ENCODE results near the gene WNT6.

WNT6 gene

GRCh38 chr2:218893349-218894150 lies 33.9 kb downstream of the WNT6 start:
- DNase-seq (ENCODE audit: low read depth in 2 of 2) = no peak

- DNase-seq (ENCODE audit: low read depth in 2 of 2) = no peak
These were observed 34.7 kb downstream of the WNT6 start for GRCh38 chr2:218894151-218894879.

GRCh38 chr2:218894880-218895157 lies 35.2 kb downstream of the WNT6 start:
- DNase-seq (ENCODE audit: low read depth in 2 of 2) = no peak

- no peak for DNase-seq (ENCODE audit: low read depth in 2 of 2)
These were observed 35.7 kb downstream of the WNT6 start for GRCh38 chr2:218895326-218895725.

DNA sequence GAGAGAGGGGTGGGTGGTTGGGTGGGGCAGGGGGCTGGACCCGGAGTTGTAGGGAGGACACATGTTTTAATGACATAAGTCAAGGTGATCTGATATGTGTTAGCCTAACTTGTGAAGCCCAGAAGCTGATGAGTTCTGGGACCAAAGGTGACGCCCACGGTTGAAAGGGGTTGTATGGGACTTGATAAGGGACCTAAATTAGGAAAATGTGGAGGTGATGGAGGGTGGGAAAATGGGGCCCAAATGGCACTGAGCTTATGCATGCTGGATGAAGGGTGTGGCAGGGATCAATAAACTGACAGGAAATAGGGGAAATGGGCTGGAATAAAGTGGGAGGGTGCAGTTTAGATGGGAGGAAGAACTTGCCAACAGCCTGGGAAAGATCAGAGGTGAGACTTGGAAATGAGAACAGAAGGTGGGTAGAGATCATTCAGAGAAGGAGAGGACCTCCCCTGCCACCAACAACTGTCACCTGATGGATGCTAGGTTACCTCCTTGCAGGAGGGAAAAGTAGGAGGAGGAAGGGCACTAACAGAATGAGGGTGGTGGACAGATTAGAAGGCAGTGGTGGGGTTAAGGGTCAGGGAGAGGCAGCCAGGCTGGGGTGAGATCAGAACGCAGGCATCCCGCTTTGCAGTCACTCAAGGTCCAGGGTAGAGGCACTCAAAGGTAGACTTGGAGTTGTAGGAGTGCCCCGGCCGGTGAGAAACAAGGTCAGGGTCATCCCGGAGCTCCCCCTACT lies 36.3 kb downstream of the WNT6 start:
- no peak for DNase-seq (ENCODE audit: low read depth in 2 of 2)

GRCh38 chr2:218896501-218897393 lies 37.1 kb downstream of the WNT6 start:
- peak; percentile 77 to 85 for DNase-seq (ENCODE audit: low read depth in 2 of 2)

GRCh38 chr2:218897394-218898108 lies 37.9 kb downstream of the WNT6 start:
- no peak for DNase-seq (ENCODE audit: low read depth in 2 of 2)

DNA sequence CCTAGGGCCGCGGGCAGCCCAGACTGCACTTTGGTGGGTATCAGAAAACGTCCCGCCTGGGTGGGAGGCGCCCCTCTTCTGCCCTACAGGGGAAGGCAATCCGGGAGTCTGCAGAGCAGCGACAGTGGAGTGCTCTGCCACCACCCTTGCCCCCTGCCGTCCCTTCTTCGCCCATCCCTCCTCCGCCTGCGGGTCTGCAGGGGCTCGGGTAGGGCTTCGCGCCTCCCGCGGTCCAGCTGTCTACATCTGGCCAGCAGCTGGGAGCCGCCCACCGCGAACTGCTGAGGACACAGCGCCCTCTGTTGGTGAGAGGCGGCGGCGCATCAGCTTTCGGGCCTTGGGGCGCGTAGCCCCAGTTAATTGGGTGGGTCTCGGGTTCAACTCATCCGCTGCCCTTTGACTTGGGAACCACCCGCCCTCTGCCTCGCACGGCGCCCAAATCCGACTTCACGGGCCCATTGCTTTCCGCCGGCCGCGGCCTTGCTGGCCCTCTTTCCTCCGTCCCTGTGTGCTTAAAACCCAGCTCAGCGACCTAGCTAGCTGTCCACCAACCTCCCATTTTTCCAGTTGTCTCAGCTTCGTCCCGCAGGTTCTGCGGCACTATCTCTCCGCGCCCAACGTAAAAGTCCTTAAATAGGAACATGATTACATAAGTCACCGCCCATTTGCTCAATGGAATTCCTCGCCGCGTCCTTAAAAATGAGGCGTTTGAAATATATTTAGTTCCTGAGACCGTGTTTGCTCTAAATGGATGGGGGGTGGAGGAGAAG lies 38.7 kb downstream of the WNT6 start:
- DNase-seq (ENCODE audit: low read depth in 2 of 2) = peak; percentile 61 to 68

GRCh38 chr2:218899147-218899546 lies 39.5 kb downstream of the WNT6 start:
- no peak for DNase-seq (ENCODE audit: low read depth in 2 of 2)

DNA sequence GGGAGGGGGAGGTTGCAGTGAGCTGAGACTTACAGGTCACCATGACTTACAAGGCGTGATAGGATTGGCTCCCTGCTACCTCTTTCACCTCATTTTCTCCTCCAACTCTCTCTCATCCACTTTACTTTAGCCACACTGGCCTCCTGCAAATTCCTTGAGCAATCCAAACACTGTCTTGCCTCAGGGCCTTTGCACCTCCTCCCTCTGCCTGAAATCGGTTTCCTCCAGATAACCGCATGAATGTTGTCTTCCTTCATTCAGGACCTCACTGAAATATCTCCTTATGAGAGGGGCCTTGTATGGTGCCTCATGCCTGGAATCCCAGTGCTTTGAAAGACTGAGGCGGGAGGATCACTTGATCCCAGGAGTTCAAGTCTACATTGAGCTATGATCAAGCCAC lies 42.8 kb downstream of the WNT6 start:
- no peak for DNase-seq (ENCODE audit: low read depth in 2 of 2)

- DNase-seq (ENCODE audit: low read depth in 2 of 2) = no peak
These were observed 44.6 kb downstream of the WNT6 start for GRCh38 chr2:218904176-218904575.

DNA sequence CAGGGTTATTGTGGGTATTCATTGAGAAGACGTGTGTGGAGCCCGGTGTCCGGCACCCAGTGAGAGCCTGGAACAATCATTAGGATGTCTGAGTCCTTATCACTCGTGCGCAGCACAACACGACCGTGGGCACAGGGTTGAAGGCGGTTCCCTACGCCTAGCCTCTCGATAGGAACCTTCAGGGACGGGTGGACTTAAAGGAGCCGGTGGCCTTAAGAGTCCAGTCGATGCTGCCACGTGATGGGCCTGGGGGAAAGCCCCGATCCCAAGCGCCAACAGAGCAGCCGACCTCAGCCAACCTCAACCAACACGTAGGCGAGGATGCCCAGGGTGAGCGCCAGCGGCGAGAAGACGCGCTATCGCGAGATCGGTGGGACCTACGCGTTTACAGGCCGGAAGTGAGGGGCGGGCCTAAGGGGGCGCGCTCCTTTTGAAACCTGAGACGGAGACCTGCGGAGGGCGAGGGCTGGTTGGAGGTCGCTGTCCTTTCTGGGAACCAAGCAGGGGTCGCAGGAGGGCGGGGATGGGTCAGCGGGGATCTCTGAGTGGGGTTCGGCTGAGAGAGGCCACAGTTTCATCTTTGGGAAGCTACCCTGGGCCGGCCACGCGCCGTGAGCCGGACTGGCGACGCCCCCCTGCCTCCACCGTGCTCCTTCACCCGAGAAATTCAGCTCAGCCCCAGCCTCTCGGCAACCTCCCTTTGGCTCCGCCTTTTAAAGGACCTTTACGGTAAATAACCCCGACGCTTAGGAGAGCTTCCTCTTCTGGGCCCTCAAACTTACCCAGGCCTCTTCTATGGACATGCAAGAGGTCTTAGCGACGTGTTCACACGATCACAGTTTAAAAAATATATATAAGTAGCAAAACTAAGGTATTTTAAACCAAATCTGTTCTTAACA lies 49.4 kb downstream of the WNT6 start:
- peak; percentile 75 to 80 for DNase-seq (ENCODE audit: low read depth in 2 of 2)

GRCh38 chr2:218910741-218911140 lies 51.1 kb downstream of the WNT6 start:
- no peak for DNase-seq (ENCODE audit: low read depth in 2 of 2)

DNA sequence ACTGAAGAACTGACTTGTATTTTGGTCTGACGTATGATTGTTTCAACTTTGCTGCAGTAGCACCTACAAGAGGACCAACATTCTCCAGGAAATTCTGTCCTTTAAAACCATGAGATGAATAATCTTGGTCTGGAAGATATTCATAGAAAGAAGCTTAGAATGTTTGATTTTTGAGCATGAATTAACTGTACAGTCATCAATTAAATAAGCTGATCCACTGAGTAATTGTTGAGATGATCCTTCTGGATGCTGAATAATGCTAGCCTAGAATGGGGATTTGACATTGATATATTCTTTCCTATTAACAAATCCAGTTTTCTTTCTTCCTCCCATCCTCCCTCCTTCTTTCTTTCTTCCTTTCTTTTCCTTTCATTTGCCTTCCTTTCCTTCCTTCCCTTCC lies 60.9 kb downstream of the WNT6 start:
- DNase-seq (ENCODE audit: low read depth in 2 of 2) = no peak
